ENCODE measurements around the gene EGFL8. TPM values are rescaled to one million over a fixed set of nuclear protein-coding genes. Genes with fewer than 3 reads are reported as not detected.

EGFL8 gene
- total and polyA plus RNA-seq, 9 of the 15 experiments (the other 6 are each of a cell fraction or from before 2014, with no cell fraction given) = 2.2 to 47.4 (median 14.2) TPM

GRCh38 chr6:32131439-32131948 is 32.9 kb upstream of the EGFL8 start (continued):
- TF ChIP-seq ZNF583 (CRISPR knock-in tag; IDR thresholded peaks at IDR 0.05) = peak; percentile 79
- no peak for TF ChIP-seq SETDB1 (IDR thresholded peaks at IDR 0.05; ENCODE audit: low read length)
- peak; percentile 98 for TF ChIP-seq FOXM1 (IDR thresholded peaks at IDR 0.05; ENCODE audit: low read depth)
- TF ChIP-seq FOXM1 (CRISPR knock-in tag; IDR thresholded peaks at IDR 0.05; ENCODE audit: low read depth) = no peak
- no peak for TF ChIP-seq CBX8 (IDR thresholded peaks at IDR 0.05; ENCODE audit: borderline replicate concordance, extremely low read depth, low read depth, low read length, poor library complexity, severe bottlenecking)
- no peak for TF ChIP-seq ZBTB34 (CRISPR knock-in tag; IDR thresholded peaks at IDR 0.05)
- 0 out of 2 replicates have a peak, but pooled peaks have one; percentile 15 for TF ChIP-seq REST (IDR thresholded peaks at IDR 0.05; ENCODE audit: borderline replicate concordance)
- no peak for TF ChIP-seq REST (CRISPR knock-in tag; IDR thresholded peaks at IDR 0.05; ENCODE audit: low read depth)
- peak; percentile 89; the same call in 1 of the 2 replicates for TF ChIP-seq ZBTB26 (CRISPR knock-in tag; IDR thresholded peaks at IDR 0.05)
- peak; percentile 72 for TF ChIP-seq CREM (IDR thresholded peaks at IDR 0.05; ENCODE audit: low read depth)
- peak; percentile 100 for TF ChIP-seq MTA2 (IDR thresholded peaks at IDR 0.05; ENCODE audit: low read depth)
- no peak for TF ChIP-seq ZNF655 (CRISPR knock-in tag; IDR thresholded peaks at IDR 0.05)
- no peak for TF ChIP-seq ID3 (CRISPR knock-in tag; IDR thresholded peaks at IDR 0.05)
- peak; percentile 85 for TF ChIP-seq ID3 (tag; IDR thresholded peaks at IDR 0.05)
- peak; percentile 71; the same call in 1 of the 2 replicates for TF ChIP-seq RNF2 (IDR thresholded peaks at IDR 0.05)
- no peak for TF ChIP-seq CHD4 (IDR thresholded peaks at IDR 0.05; ENCODE audit: insufficient read depth, insufficient replicate concordance, low read depth, low read length, poor library complexity, severe bottlenecking)
- TF ChIP-seq LARP7 (IDR thresholded peaks at IDR 0.05) = peak; percentile 34; the same call in 1 of the 2 replicates

Data from K562 (cell line).